Sigmoid colon (tissue), 7 donors: Measurements from ENCODE around the gene ZNF664. TPM values are rescaled to one million over a fixed set of nuclear protein-coding genes. Genes with fewer than 3 reads are reported as not detected.

Source experiments
- DNase-seq: peaks from one replicate; pipeline ENCODE4 v3.0.0-alpha.2; 2019
- H3K27ac ChIP-seq, 4 donors: fragments of 200-600 bp; sonication (generic); one replicate each; pipeline ENCODE4 v1.5.1; 2016 to 2019; ENCODE audit warnings: mild to moderate bottlenecking in 1 of 4
- H3K27me3 ChIP-seq, 3 donors: fragments of 200-600 bp; sonication (generic); one replicate each; pipeline ENCODE4 v1.5.1; 2019; ENCODE audit warnings: mild to moderate bottlenecking in 1 of 3
- H3K36me3 ChIP-seq, 4 donors: fragments of 200-600 bp; sonication (generic); one replicate each; pipeline ENCODE4 v1.5.1; 2016 to 2019
- H3K4me1 ChIP-seq, 4 donors: fragments of 200-600 bp; sonication (generic); one replicate each; pipeline ENCODE4 v1.5.1; 2017 to 2019
- H3K4me3 ChIP-seq, 4 donors: fragments of 200-600 bp; sonication (generic); one replicate each; pipeline ENCODE4 v1.5.1; 2017 to 2019; ENCODE audit warnings: mild to moderate bottlenecking in 2 of 4, moderate library complexity in 1 of 4
- H3K9me3 ChIP-seq, 4 donors: fragments of 200-600 bp in 3 of 4; sonication (generic) in 3 of 4; one replicate each; pipeline versions ENCODE4 v1.5.1 to v1.6.1; 2013 to 2019
- CTCF ChIP-seq, 4 experiments: fragments of 450-650 bp in 3 of 4; fragments of 200-600 bp in 1 of 4; IDR thresholded peaks; one replicate each; pipeline ENCODE4 v1.5.1; 2016 to 2019; ENCODE audit warnings: antibody characterized with exemption in 4 of 4, mild to moderate bottlenecking in 3 of 4, moderate library complexity in 2 of 4
- EP300 ChIP-seq, 4 donors: sonication (generic); formaldehyde crosslinking; IDR thresholded peaks; one replicate each; pipeline ENCODE4 v1.6.1; 2017; ENCODE audit warnings: antibody characterized with exemption in 4 of 4
- POLR2A ChIP-seq, 2 donors: fragments of 450-650 bp; IDR thresholded peaks; one replicate each; pipeline ENCODE4 v1.6.1; 2016; ENCODE audit warnings: antibody characterized with exemption in 2 of 2, mild to moderate bottlenecking in 2 of 2, moderate library complexity in 2 of 2
- POLR2AphosphoS5 ChIP-seq, 4 donors: sonication (generic); formaldehyde crosslinking; IDR thresholded peaks; one replicate each; pipeline ENCODE4 v1.6.1; 2017; ENCODE audit warnings: antibody characterized with exemption in 4 of 4
- WGBS, 2 donors: extraction: QIAGEN DNeasy Blood & Tissue Kit; methylation state at CpG; one replicate each; pipeline ENCODE4 v1.1.7; 2013; 5-methylcytosine and 5-hydroxymethylcytosine counted together
- intact Hi-C: fragments of 100-400 bp; cut with DNase I; formaldehyde crosslinking; loops from one replicate; pipeline ENCODE4 v1.15.1; 2023
- polyA plus RNA-seq, 3 donors: library from polyadenylated mRNA; stranded (reverse); fragments of 200-250 nt; gene quantifications; one replicate each; pipeline ENCODE4 v1.2.3, GENCODE V29; 2013
- total RNA-seq, 4 donors: library from RNA; depleted of rRNA; stranded (reverse); fragments of >200 nt; gene quantifications; one replicate each; pipeline ENCODE4 v1.1.0, GENCODE V29; 2016
- donor health status: healthy with polysubstance abuse.
- donor health status: Bipolar disorder and iron deficiency.
- donor health status: healthy.

Gene ZNF664
- total and polyA plus RNA-seq, 7 donors = 43.4 to 74.0 (median 62.5) TPM

- DNase-seq = no peak
- Histone ChIP-seq H3K27ac (no peak overlapping the region), H3K4me1 (no peaks in the 10 kb centered on the region), H3K4me3 (no peak overlapping the region), H3K9me3 (peaks cover 0 to 5% (median 2%) of the 10 kb centered on the region in 4 donors), H3K36me3 (peaks cover 16 to 56% (median 26%) of the 10 kb centered on the region in 4 donors), H3K27me3 (no peaks in the 10 kb centered on the region)
- intact Hi-C loops = no loop called here
- TF ChIP-seq CTCF (IDR thresholded peaks at IDR 0.05) (no peak), POLR2A (IDR thresholded peaks at IDR 0.05) (no peak), POLR2AphosphoS5 (IDR thresholded peaks at IDR 0.05) (no peak), EP300 (IDR thresholded peaks at IDR 0.05) (no peak)
- 95 to 96% methylated on average over 46 of the region's 46 CpGs for WGBS, 2 donors
These were observed 35.9 kb upstream of the ZNF664 start for GRCh38 chr12:123936956-123937706.

GRCh38 chr12:123937707-123938591, 35.1 kb upstream of the ZNF664 start:
- Histone ChIP-seq H3K36me3 (peaks cover 17 to 65% (median 32%) of the 10 kb centered on the region in 4 donors), H3K27ac (no peak overlapping the region), H3K4me1 (no peaks in the 10 kb centered on the region), H3K4me3 (no peak overlapping the region), H3K9me3 (peaks cover 0 to 5% (median 2%) of the 10 kb centered on the region in 4 donors), H3K27me3 (no peaks in the 10 kb centered on the region)
- intact Hi-C loops = no loop called here
- no peak for DNase-seq
- no peak for TF ChIP-seq EP300 (IDR thresholded peaks at IDR 0.05)
- TF ChIP-seq CTCF (IDR thresholded peaks at IDR 0.05) = no peak
- no peak for TF ChIP-seq POLR2A (IDR thresholded peaks at IDR 0.05)
- TF ChIP-seq POLR2AphosphoS5 (IDR thresholded peaks at IDR 0.05) = no peak
- WGBS, 2 donors = 48 to 83% methylated on average over 16 of the region's 16 CpGs

GRCh38 chr12:123938679-123939480, 34.1 kb upstream of the ZNF664 start:
- Histone ChIP-seq H3K27ac (no peak overlapping the region), H3K36me3 (peaks cover 17 to 74% (median 37%) of the 10 kb centered on the region in 4 donors), H3K4me1 (no peaks in the 10 kb centered on the region), H3K4me3 (no peak overlapping the region), H3K9me3 (peaks cover 0 to 5% (median 2%) of the 10 kb centered on the region in 4 donors), H3K27me3 (no peaks in the 10 kb centered on the region)
- 87 to 92% methylated on average over 16 of the region's 16 CpGs for WGBS, 2 donors
- DNase-seq = no peak
- intact Hi-C loops = no loop called here
- TF ChIP-seq CTCF (IDR thresholded peaks at IDR 0.05) (no peak), EP300 (IDR thresholded peaks at IDR 0.05) (no peak), POLR2A (IDR thresholded peaks at IDR 0.05) (no peak), POLR2AphosphoS5 (IDR thresholded peaks at IDR 0.05) (no peak)

- Histone ChIP-seq H3K9me3 (peaks cover 0 to 5% (median 2%) of the 10 kb centered on the region in 4 donors), H3K27me3 (no peaks in the 10 kb centered on the region), H3K4me1 (no peaks in the 10 kb centered on the region), H3K4me3 (no peak overlapping the region), H3K27ac (no peak overlapping the region), H3K36me3 (peaks cover 17 to 85% (median 38%) of the 10 kb centered on the region in 4 donors)
- 91 to 92% methylated on average over 16 of the region's 16 CpGs for WGBS, 2 donors
- DNase-seq = no peak
- intact Hi-C loops = no loop called here
- TF ChIP-seq EP300 (IDR thresholded peaks at IDR 0.05) (no peak), POLR2A (IDR thresholded peaks at IDR 0.05) (no peak), CTCF (IDR thresholded peaks at IDR 0.05) (no peak), POLR2AphosphoS5 (IDR thresholded peaks at IDR 0.05) (no peak)
These were observed 33.0 kb upstream of the ZNF664 start for GRCh38 chr12:123939716-123940626.
